Measurements from ENCODE around the gene TUBE1. TPM values are rescaled to one million over a fixed set of nuclear protein-coding genes. Genes with fewer than 3 reads are reported as not detected.

The TUBE1 gene
- total RNA-seq, 1 experiment from 2014 or later, result 42.5 TPM

- no peaks in the 10 kb centered on the region for H4K20me1 ChIP-seq (ENCODE audit: insufficient read depth)
- no peak overlapping the region for H3K9ac ChIP-seq (ENCODE audit: low read length)
- DNase-seq (ENCODE audit: low read depth, low spot score) (no peak), ATAC-seq (no peak)
- H3K4me3 ChIP-seq (replicated peaks in 1 of 2; ENCODE audit: low read depth in 1 of 2, low read length in 2 of 2), result no peak overlapping the region
- intact Hi-C loops (cut with micrococcal nuclease), result no loop called here
- ChIA-PET RAD21 (ENCODE audit: low non-redundant PET in 1 of 2, low total read pairs in 2 of 2, uncharacterized antibody in 2 of 2, unreplicated experiment in 2 of 2) (no interaction called here), POLR2A (no interaction called here), CTCF (interaction anchor here (1.6 kb wide), 1 partner anchor 323 kb away, joined by 3 read pairs; no protein-coding TSS in a partner anchor)
- H3K4me1 ChIP-seq (ENCODE audit: control insufficient read depth in 1 of 2, insufficient read depth in 2 of 2, low read length in 2 of 2), result peaks cover 0 to 4% of the 10 kb centered on the region in 2 experiments; a peak in 2 of 4 replicates
- H3K79me2 ChIP-seq (ENCODE audit: insufficient read depth, low read length), result no peaks in the 10 kb centered on the region
- H3K36me3 ChIP-seq (ENCODE audit: control insufficient read depth in 1 of 2, insufficient read depth in 2 of 2, low read length in 2 of 2), result no peaks in the 10 kb centered on the region
- TF ChIP-seq MAX (IDR thresholded peaks at IDR 0.05), result no peak
- no peak for TF ChIP-seq ZNF274 (IDR thresholded peaks at IDR 0.05; ENCODE audit: low read depth, low read length)
- TF ChIP-seq POLR2A (IDR thresholded peaks at IDR 0.05; ENCODE audit: borderline replicate concordance, extremely low read depth, insufficient read depth, insufficient read length), result no peak
- no peak for TF ChIP-seq SP1 (IDR thresholded peaks at IDR 0.05; ENCODE audit: low read depth)
- TF ChIP-seq ATF3 (IDR thresholded peaks at IDR 0.05), result no peak
- no peak for TF ChIP-seq EZH2phosphoT487 (IDR thresholded peaks at IDR 0.05; ENCODE audit: borderline replicate concordance)
- no peak for TF ChIP-seq RAD21 (IDR thresholded peaks at IDR 0.05; ENCODE audit: low read depth)
- no peak for TF ChIP-seq REST (IDR thresholded peaks at IDR 0.05; ENCODE audit: low read depth)
- TF ChIP-seq CBX3 (IDR thresholded peaks at IDR 0.05; ENCODE audit: low read depth), result no peak
- no peak for TF ChIP-seq FOSL1 (IDR thresholded peaks at IDR 0.05; ENCODE audit: low read depth)
- no TSS peak for BruUV-seq (replicated peaks)
- H3K9me2 ChIP-seq (ENCODE audit: insufficient read depth), result no peaks in the 10 kb centered on the region
- H2AFZ ChIP-seq (ENCODE audit: low read depth, low read length, poor library complexity, severe bottlenecking), result no peak overlapping the region
- no peaks in the 10 kb centered on the region for H3K9me3 ChIP-seq (ENCODE audit: control insufficient read depth in 1 of 2, insufficient read depth in 1 of 2, low read depth in 1 of 2, low read length in 2 of 2)
- H3K4me2 ChIP-seq (ENCODE audit: low read length), result no peak overlapping the region
- H3K27me3 ChIP-seq (ENCODE audit: insufficient read depth, low read length), result 0 out of 2 replicates have a peak, but pooled peaks cover 4% of the 10 kb centered on the region
- no peak overlapping the region for H3K27ac ChIP-seq (ENCODE audit: low read depth, low read length)
These were observed 54.6 kb downstream of the TUBE1 start for GRCh38 chr6:112032728-112033127.

Data from HCT116 (cell line).